Astrocyte (in vitro differentiated cells and primary cell): ENCODE results near the gene C1orf21.

ENCODE experiments used
- CTCF ChIP-seq: IDR thresholded peaks from 2 replicates; pipeline ENCODE4 v1.5.1; 2011; ENCODE audit warnings: low read depth, mild to moderate bottlenecking, inconsistent platforms, low read length, moderate library complexity; ENCODE audit not compliant: insufficient read depth
- EZH2 ChIP-seq: IDR thresholded peaks from 2 replicates; pipeline ENCODE4 v1.6.1; 2012; ENCODE audit warnings: mild to moderate bottlenecking, low read length, inconsistent platforms; ENCODE audit not compliant: insufficient read depth

- TF ChIP-seq CTCF: no peak
- no peak for TF ChIP-seq EZH2
These were observed 59.2 kb downstream of the C1orf21 start for GRCh38 chr1:184445997-184446396.
